LNCaP clone FGC (cell line): ENCODE measurements around the gene PHF2.

Experiments
- DNase-seq: peaks from one replicate; pipeline ENCODE4 v3.0.0-alpha.2; 2011; ENCODE audit warnings: low read depth
- H3K4me3 ChIP-seq: 2 replicates; pipeline ENCODE4 v1.5.1; 2011; ENCODE audit warnings: mild to moderate bottlenecking, low read depth, low read length, control low read depth
- TF ChIP-seq, protein P1 (sequence below): IDR thresholded peaks from 2 replicates; pipeline ENCODE4 v1.5.1; 2012; ENCODE audit warnings: mild to moderate bottlenecking; ENCODE audit not compliant: control insufficient read depth, insufficient read depth; ENCODE audit errors: extremely low read depth

Gene PHF2

DNA sequence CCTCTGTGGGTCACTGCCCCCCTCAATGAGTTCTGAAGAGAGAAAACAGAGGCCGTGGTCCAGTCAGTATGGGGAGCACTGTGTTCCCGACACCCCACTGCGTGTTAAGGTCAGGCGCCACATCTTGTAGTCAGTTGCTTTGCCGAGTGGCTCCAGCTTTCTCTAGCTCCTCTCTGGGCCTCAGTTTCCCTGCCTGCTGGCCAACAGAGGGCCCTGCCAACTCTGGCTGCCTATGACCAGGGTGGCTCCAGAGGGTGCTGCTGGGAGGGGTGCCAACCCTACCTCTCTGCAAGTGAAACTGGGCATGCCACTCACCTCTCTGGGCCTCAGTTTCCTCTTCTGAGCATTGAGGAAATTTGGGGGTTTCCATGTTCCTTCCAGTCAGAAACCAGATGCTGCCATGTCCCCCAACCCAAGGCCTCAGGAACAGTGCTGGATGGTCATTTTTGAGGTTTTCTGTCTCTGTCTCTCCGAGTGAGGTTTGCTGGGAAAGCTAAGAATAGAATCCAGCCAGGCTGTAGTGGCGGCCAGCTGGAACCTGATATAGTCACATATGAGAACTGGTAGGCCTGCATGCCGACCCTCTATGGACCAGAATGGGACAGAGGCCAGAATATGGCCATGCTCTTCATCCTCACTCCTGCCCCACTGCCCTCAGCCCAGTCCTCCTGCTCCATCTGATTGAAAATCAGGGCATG lies 132.1 kb downstream of the PHF2 start:
- TF ChIP-seq, protein P1, sequence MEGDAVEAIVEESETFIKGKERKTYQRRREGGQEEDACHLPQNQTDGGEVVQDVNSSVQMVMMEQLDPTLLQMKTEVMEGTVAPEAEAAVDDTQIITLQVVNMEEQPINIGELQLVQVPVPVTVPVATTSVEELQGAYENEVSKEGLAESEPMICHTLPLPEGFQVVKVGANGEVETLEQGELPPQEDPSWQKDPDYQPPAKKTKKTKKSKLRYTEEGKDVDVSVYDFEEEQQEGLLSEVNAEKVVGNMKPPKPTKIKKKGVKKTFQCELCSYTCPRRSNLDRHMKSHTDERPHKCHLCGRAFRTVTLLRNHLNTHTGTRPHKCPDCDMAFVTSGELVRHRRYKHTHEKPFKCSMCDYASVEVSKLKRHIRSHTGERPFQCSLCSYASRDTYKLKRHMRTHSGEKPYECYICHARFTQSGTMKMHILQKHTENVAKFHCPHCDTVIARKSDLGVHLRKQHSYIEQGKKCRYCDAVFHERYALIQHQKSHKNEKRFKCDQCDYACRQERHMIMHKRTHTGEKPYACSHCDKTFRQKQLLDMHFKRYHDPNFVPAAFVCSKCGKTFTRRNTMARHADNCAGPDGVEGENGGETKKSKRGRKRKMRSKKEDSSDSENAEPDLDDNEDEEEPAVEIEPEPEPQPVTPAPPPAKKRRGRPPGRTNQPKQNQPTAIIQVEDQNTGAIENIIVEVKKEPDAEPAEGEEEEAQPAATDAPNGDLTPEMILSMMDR, result no peak
- no peak overlapping the region for H3K4me3 ChIP-seq
- no peak for DNase-seq

DNA sequence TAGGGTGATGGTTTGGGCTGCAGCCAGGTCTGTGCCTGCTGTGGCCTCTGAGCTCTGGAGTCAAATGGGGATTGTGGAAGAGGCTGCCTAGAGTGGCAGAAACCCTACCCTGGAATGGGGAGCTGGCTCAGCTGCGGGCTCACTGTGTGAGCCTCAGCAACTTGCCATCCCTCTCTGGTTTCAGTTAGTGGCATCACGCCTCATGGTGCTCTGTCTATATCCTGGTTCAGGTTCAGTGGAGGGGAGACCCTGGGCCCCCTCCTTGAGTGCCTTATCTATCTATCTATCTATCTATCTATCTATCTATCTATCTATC lies 132.6 kb downstream of the PHF2 start:
- TF ChIP-seq, protein P1, result no peak
- no peak for DNase-seq
- no peak overlapping the region for H3K4me3 ChIP-seq

DNA sequence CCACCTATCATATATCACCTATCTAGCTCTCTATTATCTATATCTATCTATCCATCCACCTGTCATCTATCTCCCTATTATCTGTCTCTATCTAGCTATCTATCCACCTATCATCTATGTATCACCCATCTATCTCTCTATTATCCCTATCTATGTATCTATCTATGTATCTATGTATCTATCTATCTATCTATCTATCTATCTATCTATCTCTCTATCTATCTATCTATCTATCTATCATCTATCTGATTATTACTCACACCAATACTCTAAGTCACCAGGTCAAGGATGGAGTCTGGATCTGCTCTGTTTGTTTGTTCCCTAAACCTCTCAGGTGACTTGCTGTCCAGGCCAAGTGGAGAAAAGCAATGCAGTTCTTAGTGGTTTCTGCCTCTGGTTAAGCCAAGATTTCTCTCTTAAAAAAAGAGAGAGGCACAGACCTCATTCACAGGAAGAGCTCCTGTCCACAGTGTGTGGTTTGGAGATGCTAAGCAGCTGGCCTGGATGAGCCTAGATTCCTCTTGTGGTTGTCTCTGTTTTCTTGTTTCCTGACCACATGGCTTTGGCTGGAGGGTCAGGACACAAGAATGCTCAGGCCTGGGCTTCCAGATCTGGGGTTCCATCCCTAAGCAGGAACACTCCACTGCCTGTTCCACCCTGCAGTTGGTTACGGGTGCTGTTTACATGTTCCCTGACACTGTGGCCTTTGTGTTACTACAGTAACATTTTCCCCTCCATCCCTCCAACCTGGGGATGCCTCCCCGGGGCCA lies 133.4 kb downstream of the PHF2 start:
- TF ChIP-seq, protein P1, result no peak
- DNase-seq, result no peak
- no peak overlapping the region for H3K4me3 ChIP-seq

DNA sequence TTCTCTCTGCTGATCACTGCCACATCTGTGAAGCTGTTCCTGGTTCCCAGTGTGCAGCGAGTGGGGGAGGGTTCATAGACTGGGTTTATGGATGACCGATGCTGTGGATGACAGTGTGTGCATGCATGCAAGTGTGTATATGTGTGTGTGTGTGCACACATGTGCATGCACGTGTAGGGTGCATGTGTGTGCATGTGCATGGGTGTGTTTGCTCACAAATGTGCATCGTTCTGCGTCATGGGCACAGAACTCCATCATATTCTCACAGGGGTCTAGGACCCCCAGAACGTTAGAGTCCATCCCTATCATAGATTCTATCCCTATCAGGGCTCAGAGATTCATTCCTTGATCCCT lies 134.0 kb downstream of the PHF2 start:
- no peak overlapping the region for H3K4me3 ChIP-seq
- TF ChIP-seq, protein P1, result no peak
- DNase-seq, result no peak

DNA sequence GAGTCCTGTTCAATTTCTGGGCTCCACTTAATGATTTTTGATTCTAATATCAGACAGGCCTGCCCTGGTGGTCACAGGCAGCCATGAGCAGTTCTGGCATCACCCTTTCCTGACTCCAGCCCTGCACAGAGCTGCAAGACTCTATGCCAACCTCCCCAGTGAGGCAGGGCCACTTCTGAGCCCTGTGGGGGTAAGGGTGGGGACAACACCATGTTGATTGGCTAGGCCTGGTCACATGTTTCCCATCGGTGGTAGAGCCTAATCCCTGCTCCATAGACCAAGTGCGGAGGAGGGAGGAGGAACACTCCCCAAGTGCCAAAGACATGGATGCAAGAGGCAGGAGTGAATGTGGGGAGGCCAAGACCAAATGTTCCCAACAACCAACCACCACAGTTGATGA lies 134.6 kb downstream of the PHF2 start:
- TF ChIP-seq, protein P1, result no peak
- H3K4me3 ChIP-seq, result no peak overlapping the region
- no peak for DNase-seq

DNA sequence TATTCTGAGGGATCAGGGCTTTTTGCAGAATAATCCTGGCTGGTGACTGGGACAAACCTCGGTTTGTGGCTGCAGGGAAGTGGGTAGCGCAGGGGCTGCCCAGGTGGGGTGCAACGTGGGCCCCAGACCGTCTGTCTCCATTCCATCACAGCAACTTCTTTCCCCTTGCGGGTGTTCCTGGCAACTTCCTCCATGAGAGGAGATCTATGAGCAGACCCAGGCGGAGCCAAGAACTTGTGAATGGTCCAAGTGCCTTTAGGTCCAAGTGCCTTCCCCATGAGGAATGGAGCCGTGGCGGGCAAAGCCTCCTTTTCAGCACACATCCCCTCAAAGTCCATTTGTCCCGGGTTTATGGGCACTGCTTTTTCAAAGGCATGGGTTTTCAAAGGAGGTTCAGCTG lies 136.5 kb downstream of the PHF2 start:
- H3K4me3 ChIP-seq, result no peak overlapping the region
- TF ChIP-seq, protein P1, result no peak
- no peak for DNase-seq

DNA sequence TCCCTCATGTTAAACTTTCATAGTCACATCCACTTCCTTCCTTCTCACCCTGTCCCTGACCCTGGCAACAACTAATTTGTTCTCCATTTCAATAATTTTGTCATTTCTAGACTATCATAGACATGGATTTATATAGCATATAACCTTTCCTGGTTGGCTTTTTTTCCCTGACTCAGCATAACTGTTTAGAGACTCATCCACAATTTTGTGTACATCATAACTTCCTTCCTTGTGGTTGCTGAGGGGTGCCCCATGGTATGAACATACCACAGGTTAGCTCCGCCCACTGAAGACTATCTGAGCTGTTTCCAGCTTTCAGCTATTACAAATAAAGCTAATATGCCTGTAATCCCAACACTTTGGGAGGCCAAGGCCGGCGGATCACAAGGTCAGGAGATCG lies 137.3 kb downstream of the PHF2 start:
- TF ChIP-seq, protein P1, result no peak
- DNase-seq, result no peak
- H3K4me3 ChIP-seq, result no peak overlapping the region
